ENCODE measurements around the gene TMEM219. TPM values are rescaled to one million over a fixed set of nuclear protein-coding genes. Genes with fewer than 3 reads are reported as not detected.

TMEM219 gene
- total and polyA plus RNA-seq, 4 donors: 56.4 to 210 (median 134) TPM

GRCh38 chr16:29999605-30000004, 37.7 kb downstream of the TMEM219 start:
- no peak overlapping the region for H3K4me3 ChIP-seq
- no peak for ATAC-seq (ENCODE audit: insufficient read depth, low FRiP score)
- H3K9me3 ChIP-seq (ENCODE audit: control insufficient read depth in 4 of 4, insufficient read depth in 3 of 4, low read length in 3 of 4): no peaks in the 10 kb centered on the region
- H3K4me1 ChIP-seq (ENCODE audit: control insufficient read depth in 5 of 5, insufficient read depth in 5 of 5, low read length in 5 of 5): peaks cover 0 to 14% (median 4%) of the 10 kb centered on the region in 5 donors
- H3K27ac ChIP-seq (ENCODE audit: low read depth in 1 of 2, low read length in 1 of 2): no peak overlapping the region
- no peaks in the 10 kb centered on the region for H3K27me3 ChIP-seq (ENCODE audit: control insufficient read depth in 3 of 3, insufficient read depth in 3 of 3, low read length in 2 of 3)
- H3K9ac ChIP-seq (ENCODE audit: insufficient read depth in 1 of 2, low read length in 2 of 2): no peak overlapping the region
- 90 to 93% methylated on average over 6 of the region's 6 CpGs for WGBS, 2 donors
- no peak for DNase-seq
- TF ChIP-seq CTCF (IDR thresholded peaks at IDR 0.05; ENCODE audit: control extremely low read depth, extremely low read depth): no peak
- H3K36me3 ChIP-seq (ENCODE audit: control insufficient read depth in 4 of 4, insufficient read depth in 4 of 4, low read length in 4 of 4): peaks cover 0 to 25% (median 2%) of the 10 kb centered on the region in 4 donors

GRCh38 chr16:30000735-30001631, 39.1 kb downstream of the TMEM219 start:
- Histone ChIP-seq H3K4me3 (no peak overlapping the region), H3K9ac (ENCODE audit: insufficient read depth in 1 of 2, low read length in 2 of 2) (no peak overlapping the region), H3K36me3 (ENCODE audit: control insufficient read depth in 4 of 4, insufficient read depth in 4 of 4, low read length in 4 of 4) (peaks cover 0 to 26% (median 2%) of the 10 kb centered on the region in 4 donors), H3K27ac (ENCODE audit: low read depth in 1 of 2, low read length in 1 of 2) (no peak overlapping the region), H3K4me1 (ENCODE audit: control insufficient read depth in 5 of 5, insufficient read depth in 5 of 5, low read length in 5 of 5) (peaks cover 0 to 9% (median 0%) of the 10 kb centered on the region in 5 donors), H3K9me3 (ENCODE audit: control insufficient read depth in 4 of 4, insufficient read depth in 3 of 4, low read length in 3 of 4) (no peaks in the 10 kb centered on the region), H3K27me3 (ENCODE audit: control insufficient read depth in 3 of 3, insufficient read depth in 3 of 3, low read length in 2 of 3) (no peaks in the 10 kb centered on the region)
- 88% methylated on average over 30 to 33 of the region's 33 CpGs for WGBS, 2 donors
- no peak for TF ChIP-seq CTCF (IDR thresholded peaks at IDR 0.05; ENCODE audit: control extremely low read depth, extremely low read depth)
- DNase-seq (no peak), ATAC-seq (ENCODE audit: insufficient read depth, low FRiP score) (no peak)

- WGBS, 2 donors: 85 to 94% methylated on average over 19 of the region's 19 CpGs
- no peak for TF ChIP-seq CTCF (IDR thresholded peaks at IDR 0.05; ENCODE audit: control extremely low read depth, extremely low read depth)
- no peak overlapping the region for H3K9ac ChIP-seq (ENCODE audit: insufficient read depth in 1 of 2, low read length in 2 of 2)
Observed at GRCh38 chr16:30002614-30003346, 40.9 kb downstream of the TMEM219 start.

More at GRCh38 chr16:30002614-30003346, 40.9 kb downstream of the TMEM219 start:
- Histone ChIP-seq H3K9me3 (ENCODE audit: control insufficient read depth in 4 of 4, insufficient read depth in 3 of 4, low read length in 3 of 4) (no peaks in the 10 kb centered on the region), H3K27me3 (ENCODE audit: control insufficient read depth in 3 of 3, insufficient read depth in 3 of 3, low read length in 2 of 3) (no peaks in the 10 kb centered on the region), H3K4me3 (no peak overlapping the region), H3K4me1 (ENCODE audit: control insufficient read depth in 5 of 5, insufficient read depth in 5 of 5, low read length in 5 of 5) (no peaks in the 10 kb centered on the region), H3K36me3 (ENCODE audit: control insufficient read depth in 4 of 4, insufficient read depth in 4 of 4, low read length in 4 of 4) (peaks cover 0 to 26% (median 1%) of the 10 kb centered on the region in 4 donors), H3K27ac (ENCODE audit: low read depth in 1 of 2, low read length in 1 of 2) (no peak overlapping the region)
- DNase-seq (no peak), ATAC-seq (ENCODE audit: insufficient read depth, low FRiP score) (no peak)
